GM12891 (cell line): Measurements from ENCODE around the gene IGFBP6.

ENCODE experiments used
- DNase-seq: peaks from one replicate; pipeline ENCODE4 v3.0.0; 2011; ENCODE audit warnings: low spot score; ENCODE audit not compliant: insufficient read length
- FAIRE-seq: peaks from 2 replicates; lab custom pipeline; 2011; peaks lifted over from hg19 to GRCh38; lab: Jason Lieb, UNC
- PAX5 ChIP-seq: IDR thresholded peaks from 2 replicates; pipeline ENCODE4 v1.6.1; 2011; ENCODE audit warnings: low read length, moderate library complexity, mild to moderate bottlenecking; ENCODE audit not compliant: insufficient read depth, severe bottlenecking
- POLR2A ChIP-seq: IDR thresholded peaks from 2 replicates; pipeline ENCODE4 v1.6.1; 2011; ENCODE audit warnings: low read depth, low read length, control low read depth
- POLR2AphosphoS5 ChIP-seq: IDR thresholded peaks from 2 replicates; pipeline ENCODE4 v1.6.1; 2011; ENCODE audit warnings: low read depth, low read length, control low read depth
- POU2F2 ChIP-seq: IDR thresholded peaks from 2 replicates; pipeline ENCODE4 v1.6.1; 2011; ENCODE audit warnings: low read depth, mild to moderate bottlenecking, control low read depth, low read length, moderate library complexity
- SPI1 ChIP-seq: IDR thresholded peaks from 2 replicates; pipeline ENCODE4 v1.6.1; 2011; ENCODE audit warnings: low read depth, low read length, control low read depth
- TAF1 ChIP-seq: IDR thresholded peaks from 2 replicates; pipeline ENCODE4 v1.6.1; 2011; ENCODE audit warnings: low read depth, low read length, control low read depth

The IGFBP6 gene

GRCh38 chr12:53133722-53134121, 36.3 kb downstream of the IGFBP6 start:
- FAIRE-seq (no peak), DNase-seq (no peak)
- TF ChIP-seq POLR2AphosphoS5 (no peak), SPI1 (no peak), TAF1 (no peak), POU2F2 (no peak), POLR2A (no peak), PAX5 (no peak)

DNA sequence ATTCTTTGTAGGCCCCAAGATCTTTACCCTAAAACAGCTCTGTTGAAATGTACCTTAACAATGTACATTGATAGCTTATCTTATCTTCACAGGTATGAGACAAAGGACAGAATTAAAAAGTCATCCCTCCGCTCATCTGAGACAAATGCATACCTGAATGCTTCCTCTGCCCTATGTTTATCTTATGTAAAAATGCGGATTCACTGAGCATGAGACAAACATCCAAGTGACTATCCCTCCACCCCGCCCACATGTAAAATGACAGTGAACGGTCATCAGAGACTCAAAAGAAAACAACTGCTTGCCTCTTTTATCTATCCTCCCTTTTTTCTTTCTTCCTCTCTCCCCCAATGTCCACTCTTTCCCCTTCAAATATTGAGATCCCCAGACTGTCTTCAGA, 45.9 kb downstream of the IGFBP6 start:
- TF ChIP-seq POLR2A (no peak), POLR2AphosphoS5 (no peak), TAF1 (no peak), SPI1 (no peak), PAX5 (no peak), POU2F2 (no peak)
- FAIRE-seq (no peak), DNase-seq (no peak)

- FAIRE-seq: no peak
- DNase-seq: no peak
- TF ChIP-seq POLR2A (no peak), PAX5 (no peak), SPI1 (no peak), TAF1 (no peak), POU2F2 (no peak), POLR2AphosphoS5 (no peak)
Observed at GRCh38 chr12:53145383-53146260, 48.2 kb downstream of the IGFBP6 start.

DNA sequence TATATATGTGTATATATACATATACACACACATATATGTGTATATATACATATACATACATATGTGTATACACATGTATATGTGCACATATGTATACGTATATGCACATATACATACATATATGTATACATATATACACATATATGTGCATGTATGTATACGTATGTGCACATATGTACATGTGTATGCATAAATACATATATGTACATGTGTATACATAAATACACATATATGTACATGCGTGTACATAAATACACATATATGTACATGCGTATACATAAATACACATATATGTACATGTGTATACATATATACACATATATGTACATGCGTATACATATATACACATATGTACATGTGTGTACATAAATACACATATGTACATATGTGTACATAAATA, 49.7 kb downstream of the IGFBP6 start:
- no peak for TF ChIP-seq POLR2A
- no peak for TF ChIP-seq POLR2AphosphoS5
- no peak for TF ChIP-seq POU2F2
- FAIRE-seq (no peak), DNase-seq (no peak)

DNA sequence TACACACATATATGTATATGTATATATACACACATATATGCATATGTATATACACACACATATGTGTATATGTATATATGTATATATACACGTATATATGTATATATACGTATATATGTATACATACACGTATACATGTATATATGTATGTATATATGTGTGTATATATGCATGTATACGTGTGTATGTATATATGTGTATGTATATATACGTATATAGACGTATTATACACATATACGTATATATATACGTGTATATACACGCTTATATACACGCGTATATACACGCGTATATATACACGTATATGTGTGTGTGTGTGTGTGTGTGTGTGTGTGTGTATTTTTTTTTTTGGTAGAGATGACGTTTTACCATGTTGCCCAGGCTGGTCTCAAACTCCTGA, 50.2 kb downstream of the IGFBP6 start:
- TF ChIP-seq SPI1: no peak
- TF ChIP-seq POLR2AphosphoS5: no peak
- no peak for TF ChIP-seq POU2F2
- no peak for TF ChIP-seq TAF1
- no peak for TF ChIP-seq POLR2A
- TF ChIP-seq PAX5: no peak
- FAIRE-seq (no peak), DNase-seq (no peak)

DNA sequence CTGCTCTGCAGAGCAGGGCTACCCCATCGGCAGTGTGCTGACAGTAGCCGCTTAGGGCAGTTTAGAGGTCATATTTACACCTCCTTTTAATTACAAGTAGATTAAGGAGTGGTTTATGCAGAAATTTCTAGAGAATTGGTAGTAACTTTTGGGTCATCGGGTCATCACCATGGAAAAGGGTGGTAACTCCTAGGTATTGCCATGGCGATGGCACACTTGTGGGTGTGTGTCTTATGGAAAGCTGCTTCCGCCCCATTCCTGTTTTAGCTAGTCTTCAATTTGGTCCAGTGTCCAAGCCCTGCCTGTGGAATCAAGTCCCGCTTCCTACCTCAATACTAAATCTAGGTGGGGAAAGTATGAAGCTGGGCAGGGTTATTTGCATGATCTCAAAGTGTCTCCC, 53.6 kb downstream of the IGFBP6 start:
- FAIRE-seq: no peak
- TF ChIP-seq PAX5 (no peak), SPI1 (no peak), TAF1 (no peak), POU2F2 (no peak)

More for the DNA sequence above, 53.6 kb downstream of the IGFBP6 start:
- no peak for DNase-seq
